ENCODE measurements around the gene STXBP2.

Gene STXBP2

GRCh38 chr19:7665076-7665475 lies 28.2 kb downstream of the STXBP2 start:
- Histone ChIP-seq H3K4me3 (ENCODE audit: low read depth, low read length) (no peak overlapping the region), H3K4me1 (ENCODE audit: control insufficient read depth, insufficient read depth, low read length) (no peaks in the 10 kb centered on the region), H3K27ac (ENCODE audit: extremely low read depth, low read depth, low read length) (no peak overlapping the region), H3K36me3 (ENCODE audit: control insufficient read depth in 2 of 2, insufficient read depth in 1 of 2, low read length in 2 of 2) (no peaks in the 10 kb centered on the region), H3K9me3 (ENCODE audit: control insufficient read depth, insufficient read depth, low read depth, low read length) (no peaks in the 10 kb centered on the region)
- CTCF ChIA-PET = interaction anchor here (0.7 to 1.9 kb wide), 3 partner anchors 12 to 169 kb away, joined by 3 to 6 read pairs (median 4); no protein-coding TSS in a partner anchor
- POLR2A ChIA-PET = no interaction called here
- TF ChIP-seq ZNF133 (tag by site-specific recombination; IDR thresholded peaks at IDR 0.05) (no peak), CTCF (tag by site-specific recombination; IDR thresholded peaks at IDR 0.05) (no peak), ZNF214 (tag by site-specific recombination; IDR thresholded peaks at IDR 0.05; ENCODE audit: borderline replicate concordance) (no peak), ZNF677 (tag by site-specific recombination; IDR thresholded peaks at IDR 0.05) (no peak), ZSCAN4 (tag by site-specific recombination; IDR thresholded peaks at IDR 0.05) (no peak), ZIC2 (tag by site-specific recombination; IDR thresholded peaks at IDR 0.05) (no peak), ZNF792 (tag by site-specific recombination; IDR thresholded peaks at IDR 0.05) (no peak), ZNF223 (tag by site-specific recombination; IDR thresholded peaks at IDR 0.05) (no peak), SP7 (tag by site-specific recombination; IDR thresholded peaks at IDR 0.05) (no peak)

GRCh38 chr19:7668842-7669241 lies 31.9 kb downstream of the STXBP2 start, which contains the start of gene RETN:
RETN (plus strand) TSS chr19:7669049; CDS start chr19:7669327, 278 bp downstream.
- no peaks in the 10 kb centered on the region for H3K4me1 ChIP-seq (ENCODE audit: control insufficient read depth, insufficient read depth, low read length)
- ChIA-PET CTCF (interaction anchor here (1.4 kb wide), 1 partner anchor 12 kb away, joined by 5 read pairs; the partner anchor contains the start of gene TRAPPC5), POLR2A (interaction anchor here (1.1 kb wide), 1 partner anchor 12 kb away, joined by 4 read pairs; the partner anchor contains the start of gene TRAPPC5)

More at GRCh38 chr19:7668842-7669241, 31.9 kb downstream of the STXBP2 start, which contains the start of gene RETN:
- Histone ChIP-seq H3K36me3 (ENCODE audit: control insufficient read depth in 2 of 2, insufficient read depth in 1 of 2, low read length in 2 of 2) (no peaks in the 10 kb centered on the region), H3K9me3 (ENCODE audit: control insufficient read depth, insufficient read depth, low read depth, low read length) (no peaks in the 10 kb centered on the region), H3K4me3 (ENCODE audit: low read depth, low read length) (no peak within 1 kb of the TSS), H3K27ac (ENCODE audit: extremely low read depth, low read depth, low read length) (no peak within 1 kb of the TSS)
- TF ChIP-seq ZNF202 (tag by site-specific recombination; IDR thresholded peaks at IDR 0.05; ENCODE audit: borderline replicate concordance) (no peak), ZNF830 (tag by site-specific recombination; IDR thresholded peaks at IDR 0.05; ENCODE audit: low read depth) (no peak), REST (tag by site-specific recombination; IDR thresholded peaks at IDR 0.05) (no peak), RBAK (tag by site-specific recombination; IDR thresholded peaks at IDR 0.05) (no peak), ZSCAN4 (tag by site-specific recombination; IDR thresholded peaks at IDR 0.05) (no peak)
